Cardiac septum (tissue), 1 donor: ENCODE results near the gene GFER. TPM values are rescaled to one million over a fixed set of nuclear protein-coding genes. Genes with fewer than 3 reads are reported as not detected.

ENCODE experiments used
- DNase-seq: peaks from one replicate; pipeline ENCODE4 v3.0.0-alpha.2; 2020; ENCODE audit warnings: low spot score
- intact Hi-C: fragments of 100-400 bp; cut with DNase I; formaldehyde crosslinking; loops from one replicate; pipeline ENCODE4 v1.14.0; 2022
- total RNA-seq: library from RNA; stranded (reverse); fragmentation: NEBNext Ultra II Directional; extraction: Animal tissue kit (Norgen Biotek cat#: 25700); gene quantifications from one replicate; pipeline ENCODE4 v1.2.1, GENCODE V29; 2021
- donor health status: DM: no; HTN: no; CAD: no.

The GFER gene
- total RNA-seq, 1 donor from 2014 or later = 25.5 TPM

DNA sequence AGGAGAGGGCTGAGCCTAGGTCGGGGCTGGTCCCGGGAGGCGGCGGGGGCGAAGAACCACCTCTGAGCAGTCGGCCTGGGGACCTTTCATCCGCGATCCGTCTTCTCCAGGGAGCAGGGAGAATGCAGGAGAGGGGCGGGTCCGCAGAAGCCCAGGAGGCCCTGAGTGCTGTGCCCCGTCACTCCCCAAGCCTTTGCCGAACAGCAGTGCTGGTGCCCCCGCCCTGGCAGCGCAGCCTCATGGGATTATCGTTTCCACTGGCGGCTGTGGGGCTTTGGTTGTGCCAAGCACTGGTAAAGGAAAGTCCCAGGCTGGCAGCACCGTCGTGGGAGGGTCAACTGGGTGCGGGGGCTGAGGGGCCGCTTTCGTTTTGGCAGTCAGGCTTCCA is 11.5 kb upstream of the GFER start:
- DNase-seq = no peak
- intact Hi-C loops = no loop called here

DNA sequence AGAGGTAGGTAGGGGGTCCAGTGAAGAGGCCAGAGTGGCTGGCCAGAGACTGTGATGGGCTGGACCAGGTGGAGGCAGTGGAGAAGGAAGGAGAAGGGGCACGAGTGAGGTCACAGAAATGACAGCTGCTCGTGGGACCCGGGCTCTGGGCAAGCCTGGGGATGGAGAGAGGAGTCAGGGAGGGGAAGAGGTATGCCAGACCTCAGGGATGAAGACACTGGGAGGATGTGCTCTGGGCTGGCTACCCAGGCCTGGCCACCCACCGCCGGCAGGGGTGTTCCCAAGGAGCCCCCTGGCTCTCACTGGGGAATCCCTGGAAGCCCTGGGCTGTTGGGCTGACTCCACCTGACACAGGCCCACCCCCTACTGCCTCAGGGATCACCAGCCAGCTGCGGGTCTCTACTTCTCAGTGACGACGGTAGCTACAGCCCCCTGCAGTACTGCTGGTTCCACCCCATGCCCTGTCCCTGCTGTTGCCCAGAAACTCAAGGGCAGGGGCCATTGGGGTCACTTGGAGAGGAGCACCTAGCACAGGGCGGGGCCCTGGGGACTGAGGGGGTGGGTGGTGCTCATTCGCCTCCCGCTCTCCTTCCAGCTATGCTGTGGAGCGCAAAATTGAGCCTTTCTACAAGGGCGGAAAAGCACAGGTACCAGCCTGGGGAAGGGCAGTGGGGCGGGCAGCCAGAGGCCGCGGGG is 10.4 kb upstream of the GFER start:
- intact Hi-C loops = no loop called here
- DNase-seq = no peak

DNA sequence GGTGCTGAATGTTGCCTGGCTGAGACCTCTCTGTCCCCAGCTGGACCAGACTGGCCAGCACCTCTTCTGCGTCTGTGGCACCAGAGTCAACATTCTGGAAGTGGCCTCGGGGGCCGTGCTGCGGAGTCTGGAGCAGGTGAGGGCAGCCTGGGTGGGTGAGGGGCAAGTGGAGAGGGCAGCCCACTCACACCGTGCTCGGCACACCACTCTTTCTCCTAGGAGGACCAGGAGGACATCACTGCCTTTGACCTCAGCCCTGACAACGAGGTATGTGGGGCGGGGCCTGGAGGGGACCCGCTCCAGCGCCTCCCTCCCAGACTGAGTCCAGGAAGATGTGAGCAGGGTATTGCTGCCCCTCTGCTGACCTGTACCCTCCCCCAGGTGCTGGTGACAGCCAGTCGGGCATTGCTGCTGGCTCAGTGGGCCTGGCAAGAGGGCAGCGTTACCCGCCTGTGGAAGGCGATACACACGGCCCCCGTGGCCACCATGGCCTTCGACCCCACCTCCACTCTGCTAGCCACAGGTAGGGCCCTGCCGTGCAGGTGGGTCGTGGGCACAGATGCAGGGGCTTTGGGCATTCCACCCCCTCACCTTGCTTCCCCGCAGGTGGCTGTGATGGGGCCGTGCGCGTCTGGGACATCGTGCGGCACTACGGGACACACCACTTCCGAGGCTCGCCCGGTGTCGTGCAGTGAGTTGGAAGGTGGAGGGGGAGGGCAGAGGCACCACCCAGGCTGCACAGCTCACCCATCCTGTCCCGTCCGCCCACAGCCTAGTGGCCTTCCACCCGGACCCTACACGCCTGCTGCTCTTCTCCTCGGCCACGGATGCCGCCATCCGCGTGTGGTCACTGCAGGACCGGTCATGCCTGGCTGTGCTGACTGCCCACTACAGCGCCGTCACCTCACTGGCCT is 9.6 kb upstream of the GFER start:
- intact Hi-C loops = no loop called here
- no peak for DNase-seq

GRCh38 chr16:1975432-1976215 is 8.4 kb upstream of the GFER start:
- intact Hi-C loops = no loop called here

GRCh38 chr16:1976216-1976520 is 7.8 kb upstream of the GFER start:
- DNase-seq = no peak
- intact Hi-C loops = no loop called here

More at GRCh38 chr16:1975432-1976215, 8.4 kb upstream of the GFER start:
- DNase-seq = no peak

GRCh38 chr16:1976951-1977874 is 6.8 kb upstream of the GFER start:
- DNase-seq = no peak
- intact Hi-C loops = no loop called here

DNA sequence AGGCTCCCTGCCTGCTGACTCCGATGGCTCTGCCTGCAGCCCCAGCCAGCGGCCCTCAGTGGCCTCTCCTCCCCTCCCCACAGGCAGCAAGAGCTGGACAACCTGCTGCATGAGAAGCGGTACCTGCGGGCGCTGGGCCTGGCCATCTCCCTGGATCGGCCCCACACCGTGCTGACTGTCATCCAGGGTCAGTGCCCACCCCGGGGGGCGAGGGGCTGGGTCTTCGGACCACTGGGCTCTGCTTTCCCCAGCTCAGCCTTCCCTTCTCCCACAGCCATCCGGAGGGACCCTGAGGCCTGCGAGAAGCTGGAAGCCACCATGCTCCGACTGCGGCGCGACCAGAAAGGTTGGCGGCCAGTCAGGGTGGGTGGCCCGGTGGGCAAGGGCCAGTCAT is 6.1 kb upstream of the GFER start:
- intact Hi-C loops = no loop called here
- no peak for DNase-seq

DNA sequence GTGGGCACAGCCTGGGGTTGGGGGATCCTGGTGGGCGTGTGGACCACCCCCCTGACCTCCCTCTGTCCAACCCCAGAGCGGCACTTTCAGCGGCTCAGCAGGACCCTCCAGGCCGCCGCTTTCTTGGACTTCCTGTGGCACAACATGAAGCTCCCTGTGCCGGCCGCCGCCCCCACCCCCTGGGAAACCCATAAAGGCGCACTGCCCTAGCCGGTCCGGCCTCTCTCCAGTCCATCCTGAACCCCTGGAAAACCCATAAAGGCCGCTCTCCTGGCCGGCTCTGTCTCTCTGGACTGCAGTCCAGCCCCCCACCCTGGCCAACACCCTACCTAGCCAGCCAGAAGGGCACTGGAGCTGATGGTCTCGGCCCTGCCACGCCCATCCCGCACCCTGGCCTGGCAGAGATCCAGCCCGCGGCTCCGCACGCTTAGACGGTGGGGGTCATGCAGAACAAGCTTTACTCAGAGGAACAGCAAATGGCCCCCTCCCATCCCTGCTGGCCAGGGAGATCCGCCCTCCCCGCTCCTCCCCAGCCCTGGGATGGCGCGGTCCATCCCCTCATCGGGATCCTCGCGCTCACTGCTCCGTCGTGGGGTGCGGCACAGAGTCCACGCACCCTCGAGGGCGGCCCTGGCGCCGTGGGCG is 5.4 kb upstream of the GFER start:
- DNase-seq = no peak
- intact Hi-C loops = no loop called here

GRCh38 chr16:1979271-1980029 is 4.5 kb upstream of the GFER start:
- no peak for DNase-seq

DNA sequence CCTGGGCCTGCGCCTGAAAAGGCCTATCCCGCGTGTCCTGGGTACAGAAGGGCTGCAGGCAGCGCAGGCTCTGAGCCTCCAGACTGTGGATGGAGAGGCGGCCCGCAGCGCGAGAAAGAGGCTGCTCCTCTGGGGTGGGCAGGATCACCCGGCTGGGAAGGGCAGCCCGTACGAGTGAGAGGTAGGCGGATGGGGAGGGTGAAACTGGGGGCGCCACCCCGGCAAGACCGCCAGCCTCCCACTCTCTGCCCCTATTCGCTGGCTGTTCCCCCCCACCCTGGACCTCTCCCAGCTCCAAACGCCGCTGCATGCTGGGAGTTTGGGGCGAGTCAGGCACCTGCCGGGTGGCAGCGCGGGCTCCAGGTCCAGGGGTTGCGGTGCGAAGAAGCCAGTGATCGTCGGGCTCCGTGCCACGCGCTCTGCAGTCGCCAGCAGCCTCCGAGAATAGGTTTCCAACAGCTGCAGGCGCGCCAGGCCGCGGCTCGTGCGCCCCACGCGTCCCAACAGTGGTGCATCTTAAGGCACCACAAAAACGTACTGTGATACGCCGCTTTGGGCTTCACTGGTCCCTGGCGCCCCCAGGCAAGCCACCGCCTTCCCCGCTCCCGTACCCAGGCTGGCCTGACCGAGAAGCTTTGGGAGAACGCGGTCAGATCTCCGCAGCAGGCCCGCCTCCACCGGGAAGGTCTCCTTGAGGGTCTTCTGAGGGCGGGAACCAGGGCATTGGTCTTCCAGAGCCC is 3.8 kb upstream of the GFER start:
- DNase-seq = no peak
- intact Hi-C loops = no loop called here

More at GRCh38 chr16:1979271-1980029, 4.5 kb upstream of the GFER start:
- intact Hi-C loops = no loop called here

DNA sequence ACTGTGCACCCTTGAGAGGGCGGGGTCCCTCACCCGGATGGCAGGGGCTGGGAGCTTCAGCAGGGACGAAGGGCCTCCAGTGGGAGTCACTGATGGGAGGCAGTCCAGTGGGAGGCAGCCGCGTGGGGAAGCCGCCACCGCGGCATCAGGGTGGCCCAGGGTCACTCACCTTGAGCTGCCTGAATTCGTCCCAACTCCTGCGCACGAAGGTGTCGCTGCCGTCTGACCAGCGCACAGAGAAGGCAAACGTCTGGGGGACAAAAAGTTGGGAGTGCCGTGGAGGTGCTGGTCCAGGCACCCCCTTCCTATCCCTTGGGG is 3.3 kb upstream of the GFER start:
- intact Hi-C loops = no loop called here
- DNase-seq = no peak

- no peak for DNase-seq
- intact Hi-C loops = no loop called here
Measured at GRCh38 chr16:1981398-1981836, 2.6 kb upstream of the GFER start, which contains the start of gene NOXO1. TSS of gene NOXO1 (minus strand) at chr16:1981469. CDS start at chr16:1981179, 290 bp downstream.

DNA sequence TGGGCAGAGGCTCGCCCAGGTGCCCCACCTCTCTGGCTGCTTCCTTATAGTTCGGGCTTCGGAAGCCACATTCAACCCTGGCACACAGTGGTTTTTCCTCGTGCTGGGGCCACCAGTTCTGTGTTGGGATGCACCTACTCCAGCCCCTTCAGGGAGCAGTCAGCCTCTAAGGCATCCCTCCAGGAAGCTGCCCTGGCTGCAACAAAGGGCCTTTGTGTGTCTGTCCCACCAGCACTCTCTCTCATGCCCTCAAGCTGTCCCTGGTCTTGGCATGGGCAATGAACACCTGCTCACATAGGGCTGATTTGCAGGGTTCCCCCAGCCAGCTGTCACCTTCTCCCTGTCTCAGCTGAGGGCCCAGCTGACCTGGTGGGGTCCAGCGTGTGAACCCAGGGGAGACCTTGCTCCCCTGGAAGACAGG is 2.0 kb upstream of the GFER start:
- intact Hi-C loops = no loop called here
- DNase-seq = no peak

- no peak for DNase-seq
- intact Hi-C loops = no loop called here
Measured at GRCh38 chr16:1982991-1983543, 926 bp upstream of the GFER start.

DNA sequence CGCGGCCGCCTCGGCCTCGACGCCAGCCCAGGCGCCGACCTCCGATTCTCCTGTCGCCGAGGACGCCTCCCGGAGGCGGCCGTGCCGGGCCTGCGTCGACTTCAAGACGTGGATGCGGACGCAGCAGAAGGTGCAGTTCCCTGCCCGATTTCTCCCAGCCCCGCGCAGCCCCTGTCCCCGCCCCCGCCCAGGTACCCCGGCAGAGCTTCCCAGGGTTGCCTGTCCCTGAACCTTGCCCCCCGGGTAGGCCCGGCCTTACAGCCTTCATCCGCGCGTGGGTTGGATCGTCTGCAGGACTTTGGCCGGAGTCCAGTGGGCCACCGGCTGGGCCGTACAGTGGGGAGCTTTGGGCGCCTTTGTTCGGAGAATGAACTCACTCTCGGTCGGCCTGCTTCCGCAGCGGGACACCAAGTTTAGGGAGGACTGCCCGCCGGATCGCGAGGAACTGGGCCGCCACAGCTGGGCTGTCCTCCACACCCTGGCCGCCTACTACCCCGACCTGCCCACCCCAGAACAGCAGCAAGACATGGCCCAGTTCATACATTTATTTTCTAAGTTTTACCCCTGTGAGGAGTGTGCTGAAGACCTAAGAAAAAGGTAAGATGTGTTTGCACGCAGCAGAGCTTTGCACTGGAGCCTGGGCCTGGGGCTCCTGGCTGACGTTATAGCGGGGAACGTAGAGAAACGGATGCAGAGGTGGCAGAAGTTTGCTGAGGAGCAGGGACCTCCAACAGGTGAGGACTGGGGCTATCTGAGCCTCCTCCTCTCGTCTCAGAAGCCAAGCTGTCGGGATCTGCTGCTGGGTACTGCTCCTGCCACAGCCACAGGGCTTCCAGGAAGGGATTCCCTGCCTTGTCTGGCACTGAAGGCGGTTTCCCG is 593 bp downstream of the GFER start:
- intact Hi-C loops = no loop called here
- DNase-seq = no peak

- intact Hi-C loops = no loop called here
Measured at GRCh38 chr16:1985466-1986150, 1.6 kb downstream of the GFER start.

More at GRCh38 chr16:1985466-1986150, 1.6 kb downstream of the GFER start:
- no peak for DNase-seq
